Measurements from ENCODE around the gene P2RX2.

Gene P2RX2

DNA sequence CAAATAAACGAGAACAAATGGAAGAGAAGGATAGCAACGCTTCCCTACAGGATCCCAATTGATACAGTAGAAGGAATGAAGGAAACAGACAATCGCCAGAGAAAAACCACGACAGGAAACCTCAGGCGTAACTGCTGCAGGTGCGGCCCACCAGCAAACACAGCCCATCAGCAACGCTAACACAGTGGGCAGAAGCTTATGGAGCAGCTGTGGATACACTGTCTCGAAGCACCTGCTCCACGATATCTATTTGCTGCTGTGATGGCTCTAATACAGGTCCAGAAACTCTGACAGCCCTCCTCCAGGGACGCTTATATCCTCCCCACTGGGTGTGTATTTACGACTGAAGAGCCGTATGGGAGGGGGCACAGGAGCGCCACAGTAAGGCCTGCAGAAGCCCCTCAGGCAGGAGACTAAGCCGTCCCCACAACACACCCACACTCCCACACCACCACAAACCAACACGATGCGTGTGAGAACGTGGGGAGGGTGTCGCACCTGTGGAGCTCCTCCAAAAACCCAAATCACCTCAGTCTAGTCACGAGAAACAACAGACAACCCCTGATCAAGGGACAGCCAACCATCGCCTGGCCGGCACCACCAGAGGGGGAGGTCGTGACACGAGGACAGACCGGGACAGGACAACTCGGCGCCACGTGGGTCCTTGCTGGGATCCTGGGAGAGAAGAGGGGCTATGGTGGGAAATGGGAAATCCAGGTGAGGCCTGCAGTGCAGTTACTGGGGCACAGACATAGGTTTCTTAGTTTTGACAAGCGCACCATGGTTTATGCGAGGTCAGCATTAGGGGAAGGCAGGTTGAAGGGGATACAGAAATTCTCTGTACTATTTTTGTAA lies 44.6 kb downstream of the P2RX2 start:
- Histone ChIP-seq H3K4me1 (ENCODE audit: insufficient read depth, low read length) (no peaks in the 10 kb centered on the region), H2AFZ (ENCODE audit: low read depth, low read length) (no peak overlapping the region), H3K4me3 (ENCODE audit: low read length) (no peak overlapping the region), H3K9me3 (ENCODE audit: low read length) (no peaks in the 10 kb centered on the region), H3K36me3 (ENCODE audit: insufficient read depth, low read length) (peaks cover 96% of the 10 kb centered on the region), H3K27me3 (ENCODE audit: insufficient read depth, low read length) (no peaks in the 10 kb centered on the region)

GRCh38 chr12:132664206-132665148 lies 45.9 kb downstream of the P2RX2 start:
- Histone ChIP-seq H3K27me3 (ENCODE audit: insufficient read depth, low read length) (no peaks in the 10 kb centered on the region), H3K36me3 (ENCODE audit: insufficient read depth, low read length) (peaks cover 95% of the 10 kb centered on the region), H3K4me3 (ENCODE audit: low read length) (no peak overlapping the region), H3K4me1 (ENCODE audit: insufficient read depth, low read length) (no peaks in the 10 kb centered on the region), H3K9me3 (ENCODE audit: low read length) (no peaks in the 10 kb centered on the region), H2AFZ (ENCODE audit: low read depth, low read length) (no peak overlapping the region)

DNA sequence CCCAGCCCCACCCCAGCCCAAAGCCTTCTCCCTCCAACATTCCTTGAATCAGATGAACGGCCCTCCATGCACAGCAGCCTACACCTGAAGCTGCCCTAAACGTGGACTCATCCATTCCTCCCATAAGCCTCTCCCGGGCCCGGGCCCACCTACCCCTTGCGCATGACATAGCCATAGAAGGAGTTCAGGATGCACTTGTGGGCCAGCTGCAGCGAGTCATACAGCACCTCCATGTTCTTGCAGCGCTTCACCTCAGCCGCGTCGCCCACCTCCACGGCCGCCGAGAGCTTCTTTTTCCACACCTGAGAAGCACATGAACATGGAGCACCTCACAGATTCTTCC lies 46.5 kb downstream of the P2RX2 start:
- no peaks in the 10 kb centered on the region for H3K4me1 ChIP-seq (ENCODE audit: insufficient read depth, low read length)
- no peak overlapping the region for H3K4me3 ChIP-seq (ENCODE audit: low read length)
- no peaks in the 10 kb centered on the region for H3K27me3 ChIP-seq (ENCODE audit: insufficient read depth, low read length)
- peaks cover 95% of the 10 kb centered on the region for H3K36me3 ChIP-seq (ENCODE audit: insufficient read depth, low read length)
- no peak overlapping the region for H2AFZ ChIP-seq (ENCODE audit: low read depth, low read length)
- H3K9me3 ChIP-seq (ENCODE audit: low read length), result no peaks in the 10 kb centered on the region

DNA sequence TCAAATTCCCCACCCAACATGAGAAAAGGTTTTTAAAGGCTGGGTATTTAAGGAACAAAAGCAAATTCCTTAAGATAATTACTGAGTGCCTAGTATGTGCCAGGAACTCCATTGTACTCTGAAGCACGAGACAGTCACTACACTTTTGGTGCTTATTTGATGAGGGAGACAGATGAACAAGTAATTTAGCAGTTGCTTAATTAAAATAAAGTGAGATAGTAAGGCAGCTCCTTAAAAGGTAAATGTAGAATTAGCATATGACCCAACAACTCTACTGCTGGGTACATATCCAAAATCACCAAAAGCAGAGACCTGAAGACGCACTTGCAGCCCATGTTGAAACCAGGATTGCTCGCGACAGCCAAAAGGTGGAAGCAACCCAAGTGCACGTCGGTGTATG lies 47.2 kb downstream of the P2RX2 start:
- Histone ChIP-seq H2AFZ (ENCODE audit: low read depth, low read length) (no peak overlapping the region), H3K4me3 (ENCODE audit: low read length) (no peak overlapping the region), H3K27me3 (ENCODE audit: insufficient read depth, low read length) (no peaks in the 10 kb centered on the region), H3K36me3 (ENCODE audit: insufficient read depth, low read length) (peaks cover 89% of the 10 kb centered on the region), H3K9me3 (ENCODE audit: low read length) (no peaks in the 10 kb centered on the region), H3K4me1 (ENCODE audit: insufficient read depth, low read length) (no peaks in the 10 kb centered on the region)

GRCh38 chr12:132668191-132669088 lies 49.9 kb downstream of the P2RX2 start:
- peaks cover 86% of the 10 kb centered on the region for H3K36me3 ChIP-seq (ENCODE audit: insufficient read depth, low read length)

GRCh38 chr12:132669166-132669879 lies 50.7 kb downstream of the P2RX2 start:
- Histone ChIP-seq H3K36me3 (ENCODE audit: insufficient read depth, low read length) (peaks cover 82% of the 10 kb centered on the region), H3K27me3 (ENCODE audit: insufficient read depth, low read length) (no peaks in the 10 kb centered on the region), H3K4me1 (ENCODE audit: insufficient read depth, low read length) (no peaks in the 10 kb centered on the region), H3K4me3 (ENCODE audit: low read length) (no peak overlapping the region), H2AFZ (ENCODE audit: low read depth, low read length) (no peak overlapping the region), H3K9me3 (ENCODE audit: low read length) (no peaks in the 10 kb centered on the region)

More at GRCh38 chr12:132668191-132669088, 49.9 kb downstream of the P2RX2 start:
- H3K9me3 ChIP-seq (ENCODE audit: low read length), result no peaks in the 10 kb centered on the region
- H3K4me1 ChIP-seq (ENCODE audit: insufficient read depth, low read length), result no peaks in the 10 kb centered on the region
- no peak overlapping the region for H3K4me3 ChIP-seq (ENCODE audit: low read length)
- no peaks in the 10 kb centered on the region for H3K27me3 ChIP-seq (ENCODE audit: insufficient read depth, low read length)
- no peak overlapping the region for H2AFZ ChIP-seq (ENCODE audit: low read depth, low read length)

Data from neuron (in vitro differentiated cells).